Measurements from ENCODE around the gene GATA6. TPM values are rescaled to one million over a fixed set of nuclear protein-coding genes. Genes with fewer than 3 reads are reported as not detected.

The GATA6 gene
- total and polyA plus RNA-seq, 2 experiments from 2014 or later = 0.08 TPM; not detected in 1

GRCh38 chr18:22128954-22129353 is 40.4 kb upstream of the GATA6 start (continued):
- no peak for TF ChIP-seq REST (IDR thresholded peaks at IDR 0.05; ENCODE audit: unreplicated experiment)
- no peak for TF ChIP-seq CTCF (conservative IDR thresholded peaks at IDR 0.05; ENCODE audit: low read depth in 2 of 2)

- Histone ChIP-seq H2AFZ (no peak overlapping the region), H3K4me2 (no peak overlapping the region), H3K4me3 (no peak overlapping the region), H3K9me2 (ENCODE audit: insufficient read depth) (no peaks in the 10 kb centered on the region), H3K36me3 (ENCODE audit: insufficient read depth) (no peaks in the 10 kb centered on the region), H3K79me2 (replicated peaks; ENCODE audit: insufficient read depth) (no peaks in the 10 kb centered on the region), H3K27me3 (ENCODE audit: insufficient read depth) (no peaks in the 10 kb centered on the region), H4K20me1 (replicated peaks; ENCODE audit: insufficient read depth) (no peaks in the 10 kb centered on the region), H3K4me1 (ENCODE audit: insufficient read depth) (no peaks in the 10 kb centered on the region), H3K27ac (ENCODE audit: low read depth) (no peak overlapping the region), H3F3A (replicated peaks; ENCODE audit: low read depth) (no peaks in the 10 kb centered on the region)
- no peak overlapping the region for H3K4me3 Mint-ChIP-seq
- DNase-seq (ENCODE audit: low spot score) (no peak), ATAC-seq (no peak)
- TF ChIP-seq EZH2phosphoT487 (IDR thresholded peaks at IDR 0.05; ENCODE audit: unreplicated experiment) = no peak
- no peak for TF ChIP-seq ZNF462 (CRISPR knock-in tag; IDR thresholded peaks at IDR 0.05)
- no peak for TF ChIP-seq CREB1 (CRISPR knock-in tag; IDR thresholded peaks at IDR 0.05; ENCODE audit: low read depth)
- no peak for TF ChIP-seq ZNF114 (CRISPR knock-in tag; IDR thresholded peaks at IDR 0.05)
- TF ChIP-seq REST (IDR thresholded peaks at IDR 0.05; ENCODE audit: unreplicated experiment) = no peak
- no peak for TF ChIP-seq JUNB (IDR thresholded peaks at IDR 0.05; ENCODE audit: unreplicated experiment)
- no peak for TF ChIP-seq ZNF331 (CRISPR knock-in tag; IDR thresholded peaks at IDR 0.05; ENCODE audit: low read depth)
- peaks cover 3% of the 10 kb centered on the region for H3K27me3 Mint-ChIP-seq (ENCODE audit: insufficient read depth, low read depth, poor library complexity)
- no peak overlapping the region for H3K27ac Mint-ChIP-seq
- H3K36me3 Mint-ChIP-seq (ENCODE audit: low read depth) = no peaks in the 10 kb centered on the region
- no peaks in the 10 kb centered on the region; the same call in 2 of the 3 replicates for H3K9me3 Mint-ChIP-seq
- no peaks in the 10 kb centered on the region for H3K4me1 Mint-ChIP-seq
Observed at GRCh38 chr18:22129778-22130177, 39.6 kb upstream of the GATA6 start.
